Stomach (tissue), 4 donors: ENCODE measurements around the gene FGFR2.

ENCODE experiments used
- EP300 ChIP-seq: sonication (generic); formaldehyde crosslinking; IDR thresholded peaks from one replicate; pipeline ENCODE4 v1.6.1; 2017; ENCODE audit warnings: antibody characterized with exemption
- TF ChIP-seq, protein P1 (sequence below), 7 experiments: fragments of 450-650 bp in 4 of 7; fragments of 200-600 bp in 3 of 7; sonication (generic) in 3 of 7; IDR thresholded peaks; one replicate each; pipeline ENCODE4 v1.5.1; 2016 to 2019; ENCODE audit warnings: antibody characterized with exemption in 7 of 7, control low read depth in 2 of 7, mild to moderate bottlenecking in 1 of 7

DNA sequence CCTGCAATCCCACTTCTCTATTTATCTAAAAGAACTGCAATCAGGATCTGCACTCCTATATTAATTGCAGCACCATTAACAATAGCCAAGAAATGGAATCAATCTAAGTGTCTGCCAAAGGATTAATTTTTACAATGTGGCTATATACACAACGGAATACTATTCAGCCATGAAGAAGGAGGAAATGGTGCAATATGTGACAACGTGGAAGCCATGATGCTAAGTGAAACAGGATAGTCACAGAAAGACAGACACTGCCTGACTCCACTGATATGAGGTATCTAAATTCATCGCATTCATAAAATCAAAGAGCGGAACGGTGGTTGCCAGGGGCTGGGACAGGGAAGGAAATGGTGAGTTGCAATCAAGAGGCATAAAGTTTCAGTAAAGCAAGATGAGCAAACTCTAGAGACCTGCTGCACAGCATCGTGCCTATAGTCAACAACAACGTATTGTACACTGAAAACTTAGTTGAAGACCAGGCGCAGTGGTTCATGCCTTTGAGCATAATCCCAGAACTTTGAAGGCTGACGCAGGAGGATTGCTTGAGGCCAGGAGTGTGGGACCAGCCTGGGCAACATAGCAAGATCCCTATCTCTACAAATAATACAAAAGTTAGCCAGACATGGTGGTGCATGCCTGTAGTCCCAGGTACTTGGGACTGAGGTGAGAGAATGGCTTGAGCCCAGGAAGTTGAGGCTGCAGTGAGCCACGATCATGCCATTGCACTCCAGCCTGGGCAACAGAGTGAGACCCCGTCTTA, 76.3 kb downstream of the FGFR2 start:
- TF ChIP-seq, protein P1, sequence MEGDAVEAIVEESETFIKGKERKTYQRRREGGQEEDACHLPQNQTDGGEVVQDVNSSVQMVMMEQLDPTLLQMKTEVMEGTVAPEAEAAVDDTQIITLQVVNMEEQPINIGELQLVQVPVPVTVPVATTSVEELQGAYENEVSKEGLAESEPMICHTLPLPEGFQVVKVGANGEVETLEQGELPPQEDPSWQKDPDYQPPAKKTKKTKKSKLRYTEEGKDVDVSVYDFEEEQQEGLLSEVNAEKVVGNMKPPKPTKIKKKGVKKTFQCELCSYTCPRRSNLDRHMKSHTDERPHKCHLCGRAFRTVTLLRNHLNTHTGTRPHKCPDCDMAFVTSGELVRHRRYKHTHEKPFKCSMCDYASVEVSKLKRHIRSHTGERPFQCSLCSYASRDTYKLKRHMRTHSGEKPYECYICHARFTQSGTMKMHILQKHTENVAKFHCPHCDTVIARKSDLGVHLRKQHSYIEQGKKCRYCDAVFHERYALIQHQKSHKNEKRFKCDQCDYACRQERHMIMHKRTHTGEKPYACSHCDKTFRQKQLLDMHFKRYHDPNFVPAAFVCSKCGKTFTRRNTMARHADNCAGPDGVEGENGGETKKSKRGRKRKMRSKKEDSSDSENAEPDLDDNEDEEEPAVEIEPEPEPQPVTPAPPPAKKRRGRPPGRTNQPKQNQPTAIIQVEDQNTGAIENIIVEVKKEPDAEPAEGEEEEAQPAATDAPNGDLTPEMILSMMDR (IDR thresholded peaks at IDR 0.05) = no peak
- no peak for TF ChIP-seq EP300
